Mucosa of gallbladder (tissue), 1 donor: ENCODE measurements around the gene PTPRD. TPM values are rescaled to one million over a fixed set of nuclear protein-coding genes. Genes with fewer than 3 reads are reported as not detected.

ENCODE experiments used
- DNase-seq: peaks from one replicate; pipeline ENCODE4 v3.0.0-alpha.2; 2020; ENCODE audit warnings: low spot score
- total RNA-seq: library from RNA; stranded (reverse); gene quantifications from one replicate; pipeline ENCODE4 v1.2.1, GENCODE V29; 2021
- donor health status: DM: no; HTN: no; CAD: no.

PTPRD gene
- total RNA-seq, 1 donor from 2014 or later = 35.9 TPM

DNA sequence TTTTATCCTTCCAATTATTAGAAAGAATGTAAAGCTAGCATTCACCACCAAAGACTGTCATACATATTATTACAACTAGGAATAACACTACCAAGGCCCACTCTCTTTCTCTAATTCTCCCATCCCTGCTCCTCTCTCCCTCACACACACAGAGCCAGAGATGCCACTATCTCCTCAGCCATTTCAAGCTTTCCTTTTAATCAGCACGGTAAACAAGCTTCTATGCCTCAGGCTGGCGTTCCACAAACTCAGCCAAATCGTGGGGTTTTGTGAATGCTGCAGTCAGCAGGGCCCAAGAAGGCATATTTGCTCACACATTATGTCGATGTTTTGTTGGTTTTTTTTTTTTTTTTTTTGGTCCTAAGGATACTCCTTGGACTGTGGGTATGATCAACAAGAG is 1833.3 kb downstream of the PTPRD start:
- no peak for DNase-seq

DNA sequence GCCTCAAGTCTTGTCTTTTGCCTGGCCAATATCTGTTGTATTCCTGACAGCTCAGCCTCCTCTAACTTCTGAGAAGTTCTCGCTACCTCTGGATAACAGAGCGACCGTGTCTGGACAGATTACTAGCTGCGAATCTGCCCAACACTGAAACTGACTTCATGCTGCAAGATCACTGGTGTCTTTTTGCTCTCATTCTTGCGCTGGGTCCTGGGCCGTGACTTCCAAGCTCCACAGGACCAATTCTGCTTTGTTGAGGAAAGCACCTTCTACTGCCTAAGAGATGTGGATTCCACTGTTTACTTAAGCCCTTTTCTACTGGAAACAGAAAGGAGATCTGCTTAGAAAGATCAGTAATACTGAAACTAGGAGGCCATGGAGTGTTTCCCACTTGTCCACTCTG is 1834.4 kb downstream of the PTPRD start:
- no peak for DNase-seq

DNA sequence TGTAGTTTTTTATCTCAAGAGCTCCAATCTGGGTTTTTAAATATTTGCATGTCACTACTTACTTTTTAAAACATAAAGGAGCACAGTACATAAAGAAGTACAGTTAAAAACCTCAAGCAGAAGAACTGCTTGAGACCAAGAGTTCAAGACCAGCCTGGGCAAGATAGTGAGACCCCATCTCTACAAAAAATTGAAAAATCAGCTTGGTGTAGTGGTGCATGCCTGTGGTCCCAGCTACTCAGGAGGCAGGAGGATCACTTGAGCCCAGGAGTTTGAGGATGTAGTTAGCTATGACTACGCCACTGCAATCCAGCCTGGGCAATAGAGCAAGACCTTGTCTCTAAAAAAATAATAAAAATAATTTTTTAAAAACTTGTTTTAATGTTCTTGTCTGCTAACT is 1840.5 kb downstream of the PTPRD start:
- DNase-seq = no peak

DNA sequence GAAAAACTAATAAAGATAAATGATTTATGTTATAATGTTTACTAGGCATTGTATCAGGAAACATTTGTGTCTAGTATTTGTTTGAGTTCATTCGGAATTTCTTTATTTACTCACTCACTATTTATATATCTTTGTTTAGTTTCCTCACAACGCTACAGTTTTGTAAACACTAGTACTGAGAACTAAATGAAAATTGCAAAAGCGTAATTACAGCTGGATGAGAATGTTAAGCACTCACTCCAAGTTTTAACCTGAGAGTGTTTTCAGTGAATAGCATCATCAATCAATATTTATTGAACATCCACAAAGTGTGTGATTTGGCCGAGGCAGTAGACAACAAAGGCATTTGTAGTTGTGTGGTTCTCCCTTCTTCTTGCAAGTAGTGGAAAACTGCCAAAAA is 1843.6 kb downstream of the PTPRD start:
- DNase-seq = no peak

DNA sequence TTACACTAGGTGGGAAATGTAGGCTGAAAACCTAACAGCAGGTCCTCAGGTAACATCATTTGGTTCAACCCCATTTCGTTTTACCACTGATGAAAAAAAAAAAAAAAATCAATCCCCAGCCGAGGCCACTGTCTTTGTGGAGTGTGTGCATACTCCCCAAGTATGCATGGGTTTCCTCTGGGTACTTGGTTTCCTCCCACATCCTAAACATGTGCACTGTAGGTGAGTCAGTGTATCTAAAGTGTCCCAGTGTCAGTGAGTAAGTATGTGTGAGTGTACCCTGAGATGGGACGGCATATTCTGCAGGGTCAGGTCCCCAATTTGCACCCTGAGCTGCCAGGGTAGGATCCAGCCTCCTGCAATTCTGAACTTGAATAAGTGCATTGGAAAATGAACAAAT is 1846.7 kb downstream of the PTPRD start:
- no peak for DNase-seq

DNA sequence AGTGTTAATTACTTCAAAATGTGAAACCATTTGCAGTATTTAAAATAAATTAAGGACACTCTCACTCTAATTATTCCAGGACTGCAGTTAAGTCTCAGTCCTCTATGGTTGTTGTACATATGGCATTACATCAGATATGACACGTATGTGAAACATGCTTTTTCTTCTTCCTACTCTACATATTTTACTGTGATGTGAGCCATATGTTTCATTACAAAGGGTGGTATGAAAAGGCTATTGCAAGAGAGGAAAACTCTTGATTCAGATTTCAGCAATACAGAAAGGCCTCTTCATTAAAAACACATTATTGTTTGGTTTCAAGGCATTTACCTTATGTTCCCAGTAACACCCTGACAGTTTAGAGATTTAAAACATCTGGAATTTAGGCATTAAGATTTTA is 1848.8 kb downstream of the PTPRD start:
- no peak for DNase-seq

DNA sequence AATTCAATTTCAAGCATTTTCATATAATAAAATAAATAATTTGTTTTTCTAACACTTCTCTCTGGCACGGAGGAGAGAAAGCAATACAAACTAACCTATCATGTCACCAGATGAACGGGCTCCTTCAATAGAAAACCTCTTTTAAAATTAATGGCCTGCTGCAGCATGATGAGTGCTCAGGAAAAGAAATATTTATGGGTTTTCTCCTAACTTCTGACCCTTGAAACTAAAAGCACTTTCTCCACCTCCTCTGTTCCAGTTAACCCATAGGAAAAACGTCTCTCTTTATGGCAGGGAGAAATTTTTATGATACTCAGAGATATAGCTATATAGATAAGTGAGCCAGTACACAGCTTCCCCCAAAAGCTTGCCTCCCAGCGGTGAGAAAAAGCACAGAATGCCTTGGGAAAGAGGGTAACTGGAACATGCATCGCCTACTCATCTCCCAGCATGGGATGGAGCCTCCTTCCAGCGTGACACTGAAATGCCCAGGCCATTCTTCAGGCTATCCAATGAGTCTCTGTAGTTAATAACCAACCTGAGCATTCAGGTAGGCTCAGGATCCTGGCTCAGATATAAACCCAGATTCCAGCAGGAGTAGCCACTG is 1850.2 kb downstream of the PTPRD start:
- DNase-seq = no peak

DNA sequence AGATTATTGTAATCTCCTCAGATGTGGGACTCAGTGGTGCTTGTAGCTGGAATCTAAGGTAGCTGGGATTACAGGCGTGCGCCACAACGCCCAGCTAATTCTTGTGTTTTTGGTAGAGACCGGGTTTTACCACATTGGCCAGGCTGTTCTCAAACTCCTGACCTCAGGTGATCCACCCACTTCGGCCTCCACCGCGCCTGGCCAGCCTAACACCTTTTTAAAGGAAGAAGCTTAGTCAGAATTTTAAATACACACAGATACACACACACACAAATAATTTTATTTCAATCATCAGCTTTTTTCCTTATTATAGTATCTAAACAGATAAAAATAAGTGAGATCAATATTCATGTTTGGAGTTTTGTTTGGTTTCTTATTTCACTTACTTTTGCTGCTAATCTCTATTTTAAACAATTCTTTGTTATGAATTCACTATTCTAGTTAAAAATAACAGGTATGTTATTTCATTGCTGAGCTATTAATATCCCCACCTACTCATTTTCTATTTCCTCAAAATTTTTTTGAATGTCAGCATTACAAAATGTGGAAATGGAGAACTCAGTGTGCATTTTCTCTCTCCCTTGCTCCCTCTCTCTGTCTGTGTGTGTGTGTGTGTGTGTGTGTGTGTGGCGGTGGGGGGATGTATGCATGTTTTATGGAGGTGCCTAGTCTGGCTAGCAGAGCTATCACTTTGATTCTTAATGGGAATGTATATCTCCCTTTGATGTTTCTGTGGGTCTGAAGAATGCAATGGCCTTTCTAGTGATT is 1852.6 kb downstream of the PTPRD start:
- DNase-seq = no peak

DNA sequence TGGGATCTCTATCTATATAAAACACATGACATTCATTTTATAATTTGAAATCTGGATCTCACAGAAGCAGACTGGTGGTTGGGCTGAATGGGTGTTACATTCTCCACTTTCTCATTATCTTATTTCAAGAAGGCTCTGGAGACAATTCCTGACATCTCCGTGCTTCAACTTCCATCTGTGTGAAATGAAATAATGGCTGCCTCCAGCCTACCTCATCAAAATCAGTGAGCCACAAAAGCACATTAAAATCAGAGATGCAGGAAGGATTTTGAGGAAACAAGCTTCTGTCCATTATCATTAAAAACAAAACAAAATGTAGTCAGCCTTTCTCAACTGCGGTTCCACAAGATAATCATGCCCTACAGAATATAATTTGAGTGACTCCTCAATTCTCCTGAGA is 1854.9 kb downstream of the PTPRD start:
- no peak for DNase-seq

DNA sequence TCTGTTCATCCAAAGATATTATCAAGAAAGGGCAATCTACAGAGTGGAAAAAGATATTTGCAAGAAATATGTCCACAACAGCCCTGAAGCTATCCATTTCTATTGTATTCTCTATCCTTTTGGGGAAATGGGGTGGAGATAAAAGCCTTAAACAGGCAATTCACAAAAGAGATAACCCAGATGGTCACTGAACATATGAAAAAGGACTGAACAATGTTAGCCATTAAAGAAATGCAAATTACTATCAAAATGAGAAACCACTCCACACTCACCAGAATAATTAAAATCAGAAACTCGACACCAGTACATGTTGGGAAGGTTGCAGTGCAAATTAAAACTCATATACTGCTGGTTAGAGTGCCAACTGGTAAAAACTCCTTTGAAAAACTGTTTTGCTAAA is 1858.1 kb downstream of the PTPRD start:
- no peak for DNase-seq

DNA sequence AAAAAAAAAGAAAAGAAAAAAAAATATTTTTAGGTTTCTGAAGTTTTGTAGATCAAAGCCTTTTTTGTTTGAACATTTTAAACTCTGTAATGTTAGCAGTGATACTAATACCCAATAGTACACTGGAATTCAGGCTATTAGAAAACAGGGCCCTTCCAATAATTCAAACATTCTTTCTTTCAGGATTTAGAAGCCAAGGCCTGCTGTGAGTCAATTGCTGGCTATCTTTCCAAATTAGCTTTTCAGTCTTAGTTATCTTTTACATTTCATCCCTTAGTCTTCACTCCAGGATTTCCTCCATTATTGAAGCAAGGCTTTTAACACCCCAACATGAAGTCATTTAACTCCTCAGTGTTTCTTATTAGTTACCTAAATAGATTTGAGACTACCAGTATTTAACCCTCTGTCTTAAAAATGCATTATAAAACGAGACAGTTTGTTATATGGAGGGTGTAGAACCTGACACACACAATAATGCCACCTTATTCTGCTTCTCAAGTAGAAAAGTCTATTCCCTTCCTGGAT is 1861.3 kb downstream of the PTPRD start:
- DNase-seq = no peak

DNA sequence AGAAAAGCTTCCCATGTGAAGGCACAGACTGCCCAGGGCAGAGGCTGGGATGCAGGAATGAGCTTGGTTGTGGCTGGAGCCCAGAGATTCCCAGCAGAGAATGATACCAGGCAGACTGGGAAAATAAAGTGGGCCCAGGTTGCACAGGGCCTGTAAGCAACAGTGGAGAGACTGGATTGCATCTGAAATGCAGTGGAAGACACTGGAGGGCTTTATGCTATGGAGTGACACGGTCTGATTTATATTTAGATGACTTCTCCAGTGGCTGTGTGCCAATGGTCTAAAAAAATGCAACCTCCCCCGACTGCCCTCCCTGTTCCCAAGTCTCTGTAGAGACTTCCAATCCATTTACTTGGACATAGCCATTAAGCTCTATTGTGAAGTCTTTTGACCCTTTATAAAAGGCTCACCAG is 1862.2 kb downstream of the PTPRD start:
- DNase-seq = no peak

DNA sequence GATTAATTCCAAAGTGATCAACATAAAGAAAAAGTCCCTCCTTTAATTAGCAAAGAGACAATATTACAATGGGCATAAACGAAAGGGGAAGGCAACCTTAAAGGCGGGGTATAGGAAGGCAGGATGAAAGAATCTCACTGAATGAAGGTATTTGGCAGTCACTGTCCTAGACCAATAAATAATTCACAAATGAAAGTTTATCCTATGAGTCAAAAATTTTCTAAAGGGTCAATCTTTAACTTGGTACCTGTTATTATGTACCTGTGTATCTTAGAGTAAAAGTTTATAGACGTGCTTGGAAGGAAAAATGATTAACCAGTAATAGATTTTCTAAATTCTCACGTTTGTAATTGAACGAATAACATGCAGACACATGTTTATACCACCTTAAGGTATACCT is 1867.5 kb downstream of the PTPRD start:
- no peak for DNase-seq

DNA sequence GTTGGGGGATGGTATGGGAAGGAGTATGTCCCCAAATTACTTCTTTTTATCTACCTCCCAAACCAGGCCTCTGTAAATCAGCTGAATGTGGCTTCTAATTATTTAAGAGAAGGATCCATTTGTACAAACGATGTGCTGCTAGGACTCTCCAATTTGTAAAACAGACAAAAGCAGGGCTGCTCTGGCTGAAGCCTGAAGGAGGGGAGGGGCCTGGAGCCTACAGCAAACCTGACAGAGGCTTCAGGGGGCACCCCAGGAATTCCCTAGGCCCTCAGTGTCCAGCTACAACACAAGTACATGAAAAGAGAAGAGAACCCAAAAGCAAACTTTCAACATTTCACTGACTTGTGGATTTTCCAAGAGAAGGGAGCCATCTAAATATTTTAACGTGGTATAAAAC is 1873.9 kb downstream of the PTPRD start:
- DNase-seq = no peak

DNA sequence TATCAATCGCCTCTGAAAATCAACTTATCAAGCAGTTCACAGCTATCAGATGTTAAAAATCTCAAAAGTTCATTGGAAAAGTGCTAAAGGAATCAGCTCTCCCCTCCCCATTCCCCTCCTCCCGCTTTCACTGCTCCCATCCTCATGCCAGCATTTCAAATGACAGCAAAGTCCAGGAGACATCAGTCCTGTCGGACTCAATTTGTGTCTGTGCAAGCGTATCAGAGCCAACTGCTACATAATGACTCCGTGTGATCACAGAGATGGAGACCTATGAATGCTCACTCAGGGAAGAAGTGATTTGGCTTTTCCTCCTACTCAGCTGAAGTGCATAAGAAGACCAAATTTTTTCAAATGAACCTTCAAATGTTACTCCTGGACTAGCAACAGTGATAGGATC is 1876.0 kb downstream of the PTPRD start:
- no peak for DNase-seq

DNA sequence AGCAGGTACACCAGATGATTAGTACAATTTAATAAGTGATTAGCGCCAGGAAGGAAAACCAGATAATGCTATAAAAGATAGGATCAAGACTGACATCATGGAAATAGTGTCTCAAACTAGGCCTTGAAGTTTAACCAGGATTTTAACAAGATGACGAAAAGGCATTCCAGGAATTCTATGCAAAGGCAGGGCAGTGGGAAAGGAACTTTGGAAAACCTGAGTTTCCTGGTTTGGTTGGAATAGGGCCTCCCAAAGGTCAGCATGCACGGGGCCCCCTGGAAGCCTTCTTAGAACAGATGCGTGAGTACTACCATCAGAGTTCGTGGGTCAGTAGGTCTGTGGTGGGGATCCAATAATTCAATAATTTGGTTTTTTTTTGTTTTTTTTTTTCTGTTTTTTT is 1878.0 kb downstream of the PTPRD start:
- DNase-seq = no peak

DNA sequence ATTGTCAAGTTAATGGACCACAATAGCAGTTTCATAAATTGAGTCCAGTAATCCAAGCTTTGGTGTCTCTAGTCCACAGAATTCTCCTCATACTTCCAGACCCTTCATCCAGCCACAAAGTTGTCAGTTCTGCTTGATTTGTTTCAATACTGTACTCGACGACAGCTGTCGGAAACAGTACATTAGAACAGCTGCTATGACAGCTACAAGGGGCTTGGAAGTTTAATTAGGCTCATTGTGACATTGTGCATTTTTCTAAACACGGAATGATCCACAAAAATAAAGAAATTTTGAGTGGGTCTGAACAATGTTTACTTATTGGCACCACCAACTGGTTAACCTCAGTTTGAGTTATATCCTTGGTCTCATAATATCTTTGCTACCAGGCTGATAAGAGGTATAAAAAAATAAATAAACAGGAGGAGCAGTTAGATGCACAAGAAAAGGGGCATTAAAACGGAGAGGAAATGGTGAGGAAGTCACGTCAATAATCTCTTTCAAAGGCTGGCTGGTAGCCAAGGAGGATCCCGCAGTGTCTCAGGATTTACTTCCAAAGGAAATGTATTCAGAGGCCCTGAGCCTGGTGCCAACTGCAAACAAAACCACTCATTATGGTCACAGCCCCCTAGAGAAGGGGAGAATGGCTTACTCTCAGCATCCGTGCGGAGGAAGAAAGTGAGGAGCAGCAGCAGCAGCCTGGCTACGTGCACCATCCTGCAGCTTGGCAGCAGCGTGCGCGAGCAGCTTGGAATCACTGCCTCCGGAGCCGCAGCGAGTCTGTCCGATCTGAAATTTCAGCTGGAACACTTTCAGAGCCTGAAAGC is 1879.5 kb downstream of the PTPRD start:
- DNase-seq = no peak

DNA sequence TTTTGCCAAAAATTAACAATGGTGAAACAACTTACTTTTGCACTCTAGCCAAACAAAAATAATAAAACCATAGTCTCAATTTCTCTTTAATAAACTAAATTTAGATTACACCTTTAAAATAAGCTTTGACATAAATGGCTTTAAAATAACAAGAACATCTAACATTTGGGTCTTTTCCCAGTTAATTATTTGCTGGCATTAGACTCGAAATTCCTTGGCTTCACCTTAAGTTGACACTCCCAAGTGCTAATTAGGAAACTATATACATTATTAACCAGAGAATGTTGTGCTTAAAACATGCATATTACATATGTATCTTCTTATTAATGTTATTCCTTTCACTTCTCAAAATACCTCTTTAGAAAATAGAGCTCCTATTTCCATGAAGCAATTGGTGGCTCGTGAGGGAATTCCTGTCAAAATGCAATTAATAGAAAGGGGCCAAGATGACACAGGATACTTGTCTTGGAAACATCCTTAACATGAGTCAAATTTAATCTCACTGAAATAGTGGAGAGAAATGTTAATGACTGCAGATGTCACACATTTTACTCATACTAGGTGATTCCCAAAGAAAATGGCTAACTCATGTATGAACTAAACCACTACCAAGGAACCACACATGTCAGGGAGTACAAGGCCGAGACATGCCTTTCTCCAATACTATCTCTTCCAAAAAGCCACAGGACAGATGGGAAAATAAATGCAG is 1880.3 kb downstream of the PTPRD start:
- DNase-seq = no peak

DNA sequence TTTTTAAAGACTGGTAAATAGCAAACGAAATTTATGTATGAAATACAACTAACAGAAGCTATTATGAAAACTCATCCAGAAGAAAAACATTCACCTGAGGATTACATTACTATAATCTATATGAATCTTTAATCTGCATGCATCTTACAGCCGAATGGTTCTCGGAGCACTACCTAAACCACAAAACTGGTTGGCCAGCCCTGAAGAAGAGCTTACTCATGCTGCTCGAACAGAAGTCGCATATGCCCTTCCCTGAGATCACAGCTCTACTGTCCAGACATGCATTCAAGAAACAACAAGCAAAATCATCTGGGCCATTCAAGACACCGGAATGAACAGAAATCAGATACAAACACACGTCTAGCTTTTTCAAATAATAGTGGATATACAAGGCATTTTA is 1882.2 kb downstream of the PTPRD start:
- DNase-seq = no peak

DNA sequence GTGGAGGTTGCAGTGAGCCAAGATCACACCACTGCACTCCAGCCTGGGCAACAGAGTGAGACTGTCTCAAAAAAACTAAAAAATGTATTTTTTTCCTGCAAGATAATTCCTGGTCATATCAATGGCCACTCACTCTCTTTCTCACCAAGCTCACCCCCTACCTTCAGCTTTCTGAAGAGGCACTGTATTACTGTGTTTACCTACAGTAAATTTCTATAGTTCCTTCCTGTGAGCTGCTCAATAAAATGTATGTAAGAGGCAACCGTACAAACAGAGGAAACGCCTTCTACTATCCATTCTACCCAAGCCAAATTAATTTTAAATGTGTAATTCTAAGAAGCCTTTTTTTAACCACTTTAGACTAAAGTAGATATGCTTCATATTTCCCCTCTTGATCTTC is 1883.9 kb downstream of the PTPRD start:
- DNase-seq = no peak

DNA sequence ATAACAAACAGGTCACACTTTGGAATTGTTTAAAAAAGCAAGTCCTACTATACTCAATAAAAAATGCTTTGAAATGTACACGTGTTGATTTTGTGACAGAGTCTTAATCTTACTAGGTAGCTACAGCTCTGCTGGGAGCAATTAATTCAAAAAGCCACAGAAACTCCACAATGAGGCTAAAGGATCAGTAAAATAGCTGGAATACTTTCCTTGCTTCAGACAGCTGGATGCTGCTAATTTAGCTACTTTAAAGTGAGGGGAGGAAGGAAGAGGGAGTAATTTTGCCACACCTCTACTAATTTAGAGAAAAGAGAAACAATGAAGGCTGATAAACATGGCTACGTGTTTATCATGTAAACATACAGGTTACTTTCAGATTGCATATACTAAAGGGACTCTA is 1885.6 kb downstream of the PTPRD start:
- no peak for DNase-seq

DNA sequence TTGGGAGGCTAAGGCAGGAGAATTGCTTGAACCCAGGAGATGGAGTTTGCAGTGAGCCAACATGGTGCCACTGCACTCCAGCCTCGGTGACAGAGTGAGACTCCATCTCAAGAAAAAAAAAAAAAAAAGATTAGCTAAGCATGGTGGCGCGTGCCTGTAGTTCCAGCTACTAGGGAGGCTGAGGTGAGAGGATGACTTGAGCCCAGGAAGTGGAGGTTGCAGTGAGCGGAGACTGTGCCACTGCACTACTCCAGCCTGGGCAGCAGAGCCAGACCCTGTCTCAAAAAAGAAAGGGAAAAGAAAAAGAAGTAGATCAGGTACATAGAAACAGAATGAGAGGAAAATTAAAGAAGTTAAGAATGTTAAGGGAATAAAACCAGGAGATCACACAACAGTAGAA is 1886.1 kb downstream of the PTPRD start:
- DNase-seq = no peak
